Neural progenitor cell (in vitro differentiated cells): ENCODE results near the gene TMEM139. TPM values are rescaled to one million over a fixed set of nuclear protein-coding genes. Genes with fewer than 3 reads are reported as not detected.
"Not testable (repeated sequence)": the region's sequence is repeated elsewhere in the genome, so short reads cannot be mapped to it uniquely, and the experiment has no call there.

Source experiments
- DNase-seq: peaks from one replicate; pipeline ENCODE4 v3.0.0-alpha.2; 2016; ENCODE audit warnings: low spot score
- H2AFZ ChIP-seq: fragments of 200-600 bp; sonication (generic); replicated peaks from 2 replicates; pipeline ENCODE4 v1.6.1; 2016; ENCODE audit warnings: antibody characterized with exemption
- H3F3A ChIP-seq: fragments of 200-600 bp; sonication (generic); 2 replicates; pipeline ENCODE4 v1.6.1; 2016; ENCODE audit warnings: antibody characterized with exemption, low read depth
- H3K27ac ChIP-seq: fragments of 200-600 bp; sonication (generic); 2 replicates; pipeline ENCODE4 v1.5.1; 2016; ENCODE audit warnings: mild to moderate bottlenecking
- H3K27me3 ChIP-seq: fragments of 200-600 bp; sonication (generic); 2 replicates; pipeline ENCODE4 v1.6.1; 2016; ENCODE audit warnings: mild to moderate bottlenecking, moderate library complexity
- H3K36me3 ChIP-seq: fragments of 200-600 bp; sonication (generic); 2 replicates; pipeline ENCODE4 v1.5.1; 2016
- H3K4me1 ChIP-seq: fragments of 200-600 bp; sonication (generic); 2 replicates; pipeline ENCODE4 v1.6.1; 2016; ENCODE audit warnings: mixed run types
- H3K4me2 ChIP-seq: fragments of 200-600 bp; sonication (generic); 2 replicates; pipeline ENCODE4 v1.6.1; 2016
- H3K4me3 ChIP-seq: fragments of 200-600 bp; sonication (generic); 2 replicates; pipeline ENCODE4 v1.5.1; 2016
- H3K79me2 ChIP-seq: fragments of 200-600 bp; sonication (generic); 2 replicates; pipeline ENCODE4 v1.6.1; 2016; ENCODE audit warnings: low read depth
- H3K9ac ChIP-seq: fragments of 200-600 bp; sonication (generic); 2 replicates; pipeline ENCODE4 v1.6.1; 2016
- H3K9me3 ChIP-seq: fragments of 200-600 bp; sonication (generic); 2 replicates; pipeline ENCODE4 v1.5.1; 2016; ENCODE audit warnings: low read depth
- H4K20me1 ChIP-seq: fragments of 200-600 bp; sonication (generic); 2 replicates; pipeline ENCODE4 v1.6.1; 2016; ENCODE audit warnings: low read depth
- H3K27ac Mint-ChIP-seq: 3 replicates; pipeline ENCODE4 v1.8.0; 2021; ENCODE audit warnings: mixed read lengths
- H3K27me3 Mint-ChIP-seq: 2 replicates; pipeline ENCODE4 v1.8.0; 2022; ENCODE audit warnings: low read depth, mild to moderate bottlenecking, inconsistent platforms, moderate library complexity, mixed read lengths; ENCODE audit not compliant: insufficient read depth
- H3K36me3 Mint-ChIP-seq: 3 replicates; pipeline ENCODE4 v1.8.0; 2021; ENCODE audit warnings: mixed read lengths
- H3K4me1 Mint-ChIP-seq: 3 replicates; pipeline ENCODE4 v1.8.0; 2021; ENCODE audit warnings: mixed read lengths
- H3K4me3 Mint-ChIP-seq: 3 replicates; pipeline ENCODE4 v1.8.0; 2021; ENCODE audit warnings: mild to moderate bottlenecking, moderate library complexity, mixed read lengths
- H3K9me3 Mint-ChIP-seq: 3 replicates; pipeline ENCODE4 v1.8.0; 2020; ENCODE audit warnings: mixed read lengths
- EZH2 ChIP-seq: fragments of 200-600 bp; sonication (generic); IDR thresholded peaks from 2 replicates; pipeline ENCODE4 v1.6.1; 2017; ENCODE audit warnings: antibody characterized with exemption, mild to moderate bottlenecking, moderate library complexity
- EZH2phosphoT487 ChIP-seq: fragments of 200-600 bp; sonication (generic); IDR thresholded peaks from 2 replicates; pipeline ENCODE4 v1.6.1; 2017; ENCODE audit warnings: antibody characterized with exemption
- total RNA-seq: library from RNA; depleted of rRNA; stranded (reverse); fragments of >200 nt; gene quantifications from 2 replicates; pipeline ENCODE4 v1.2.3, GENCODE V29; 2015; ENCODE audit warnings: low replicate concordance
- TF ChIP-seq, protein P1 (sequence below): fragments of 200-600 bp; sonication (generic); IDR thresholded peaks from 2 replicates; pipeline ENCODE4 v1.5.1; 2017; ENCODE audit warnings: antibody characterized with exemption, mild to moderate bottlenecking

TMEM139 gene
- total RNA-seq, 1 donor from 2014 or later: 0.94 TPM

DNA sequence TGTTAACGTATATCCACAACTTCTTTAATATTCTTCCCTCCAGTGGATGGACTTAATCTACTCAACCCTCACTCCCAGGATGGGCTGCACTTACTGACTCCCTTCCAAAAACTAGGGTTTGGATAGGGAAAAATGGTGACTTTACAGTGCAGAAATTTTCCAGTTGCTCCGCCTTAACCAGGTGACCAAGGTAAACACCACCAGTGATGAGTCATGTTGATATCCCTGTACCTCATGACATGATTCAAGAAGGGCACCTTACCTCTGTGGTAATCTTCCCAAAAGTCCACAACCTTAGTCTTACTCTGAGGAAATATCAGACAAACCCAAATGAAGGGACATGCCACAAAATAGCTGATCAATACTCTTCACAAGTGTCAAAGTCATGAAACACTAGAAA, 25.0 kb upstream of the TMEM139 start:
- Histone ChIP-seq H3K9ac (no peak overlapping the region), H3K4me3 (no peak overlapping the region), H3K9me3 (no peaks in the 10 kb centered on the region), H3K27ac (no peak overlapping the region), H3K79me2 (no peaks in the 10 kb centered on the region), H3K36me3 (no peaks in the 10 kb centered on the region), H3K4me2 (no peak overlapping the region), H2AFZ (no peak overlapping the region), H3F3A (peaks cover 4% of the 10 kb centered on the region), H4K20me1 (no peaks in the 10 kb centered on the region), H3K27me3 (no peaks in the 10 kb centered on the region), H3K4me1 (no peaks in the 10 kb centered on the region)
- no peak for DNase-seq
- H3K27me3 Mint-ChIP-seq: peaks cover 3% of the 10 kb centered on the region
- TF ChIP-seq EZH2 (no peak), EZH2phosphoT487 (no peak)
- TF ChIP-seq, protein P1, sequence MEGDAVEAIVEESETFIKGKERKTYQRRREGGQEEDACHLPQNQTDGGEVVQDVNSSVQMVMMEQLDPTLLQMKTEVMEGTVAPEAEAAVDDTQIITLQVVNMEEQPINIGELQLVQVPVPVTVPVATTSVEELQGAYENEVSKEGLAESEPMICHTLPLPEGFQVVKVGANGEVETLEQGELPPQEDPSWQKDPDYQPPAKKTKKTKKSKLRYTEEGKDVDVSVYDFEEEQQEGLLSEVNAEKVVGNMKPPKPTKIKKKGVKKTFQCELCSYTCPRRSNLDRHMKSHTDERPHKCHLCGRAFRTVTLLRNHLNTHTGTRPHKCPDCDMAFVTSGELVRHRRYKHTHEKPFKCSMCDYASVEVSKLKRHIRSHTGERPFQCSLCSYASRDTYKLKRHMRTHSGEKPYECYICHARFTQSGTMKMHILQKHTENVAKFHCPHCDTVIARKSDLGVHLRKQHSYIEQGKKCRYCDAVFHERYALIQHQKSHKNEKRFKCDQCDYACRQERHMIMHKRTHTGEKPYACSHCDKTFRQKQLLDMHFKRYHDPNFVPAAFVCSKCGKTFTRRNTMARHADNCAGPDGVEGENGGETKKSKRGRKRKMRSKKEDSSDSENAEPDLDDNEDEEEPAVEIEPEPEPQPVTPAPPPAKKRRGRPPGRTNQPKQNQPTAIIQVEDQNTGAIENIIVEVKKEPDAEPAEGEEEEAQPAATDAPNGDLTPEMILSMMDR: no peak
- no peak overlapping the region for H3K27ac Mint-ChIP-seq
- H3K9me3 Mint-ChIP-seq: peaks cover 4% of the 10 kb centered on the region
- no peak overlapping the region for H3K4me3 Mint-ChIP-seq
- H3K36me3 Mint-ChIP-seq: peaks cover 8% of the 10 kb centered on the region
- peaks cover 10% of the 10 kb centered on the region for H3K4me1 Mint-ChIP-seq

DNA sequence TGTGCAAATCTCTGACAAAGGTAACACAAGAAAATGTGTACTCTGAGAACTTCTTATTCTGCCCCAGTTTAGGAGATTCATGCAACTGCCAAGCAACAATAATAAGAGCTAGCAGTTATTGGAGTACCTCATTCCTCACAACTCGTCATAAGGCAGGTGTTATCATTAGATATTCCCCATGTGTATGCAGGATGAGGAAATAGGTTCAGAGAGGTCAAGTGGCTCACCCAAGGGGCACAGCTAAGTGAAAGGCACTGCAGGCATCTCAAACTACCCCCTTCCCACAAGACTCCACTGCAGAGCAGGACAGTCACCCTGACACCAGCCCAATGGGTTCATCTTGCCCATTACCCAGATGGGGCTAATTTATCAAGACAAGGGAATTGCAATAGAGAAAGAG, 22.9 kb upstream of the TMEM139 start:
- no peak overlapping the region for H3K27ac ChIP-seq
- Mint-ChIP-seq H3K27ac (no peak overlapping the region), H3K4me1 (peaks cover 10% of the 10 kb centered on the region), H3K9me3 (peaks cover 4% of the 10 kb centered on the region), H3K36me3 (peaks cover 8% of the 10 kb centered on the region), H3K4me3 (peak overlapping the region; percentile 64), H3K27me3 (peaks cover 3% of the 10 kb centered on the region)
- no peak overlapping the region for H2AFZ ChIP-seq
- H3K36me3 ChIP-seq: no peaks in the 10 kb centered on the region
- no peak for DNase-seq
- H4K20me1 ChIP-seq: no peaks in the 10 kb centered on the region
- no peaks in the 10 kb centered on the region for H3K4me1 ChIP-seq
- TF ChIP-seq EZH2 (no peak), EZH2phosphoT487 (no peak)
- TF ChIP-seq, protein P1: no peak
- no peak overlapping the region for H3K4me3 ChIP-seq
- no peak overlapping the region for H3K4me2 ChIP-seq
- no peaks in the 10 kb centered on the region for H3K9me3 ChIP-seq
- H3F3A ChIP-seq: peaks cover 4% of the 10 kb centered on the region
- no peak overlapping the region for H3K9ac ChIP-seq
- H3K79me2 ChIP-seq: no peaks in the 10 kb centered on the region
- H3K27me3 ChIP-seq: no peaks in the 10 kb centered on the region

DNA sequence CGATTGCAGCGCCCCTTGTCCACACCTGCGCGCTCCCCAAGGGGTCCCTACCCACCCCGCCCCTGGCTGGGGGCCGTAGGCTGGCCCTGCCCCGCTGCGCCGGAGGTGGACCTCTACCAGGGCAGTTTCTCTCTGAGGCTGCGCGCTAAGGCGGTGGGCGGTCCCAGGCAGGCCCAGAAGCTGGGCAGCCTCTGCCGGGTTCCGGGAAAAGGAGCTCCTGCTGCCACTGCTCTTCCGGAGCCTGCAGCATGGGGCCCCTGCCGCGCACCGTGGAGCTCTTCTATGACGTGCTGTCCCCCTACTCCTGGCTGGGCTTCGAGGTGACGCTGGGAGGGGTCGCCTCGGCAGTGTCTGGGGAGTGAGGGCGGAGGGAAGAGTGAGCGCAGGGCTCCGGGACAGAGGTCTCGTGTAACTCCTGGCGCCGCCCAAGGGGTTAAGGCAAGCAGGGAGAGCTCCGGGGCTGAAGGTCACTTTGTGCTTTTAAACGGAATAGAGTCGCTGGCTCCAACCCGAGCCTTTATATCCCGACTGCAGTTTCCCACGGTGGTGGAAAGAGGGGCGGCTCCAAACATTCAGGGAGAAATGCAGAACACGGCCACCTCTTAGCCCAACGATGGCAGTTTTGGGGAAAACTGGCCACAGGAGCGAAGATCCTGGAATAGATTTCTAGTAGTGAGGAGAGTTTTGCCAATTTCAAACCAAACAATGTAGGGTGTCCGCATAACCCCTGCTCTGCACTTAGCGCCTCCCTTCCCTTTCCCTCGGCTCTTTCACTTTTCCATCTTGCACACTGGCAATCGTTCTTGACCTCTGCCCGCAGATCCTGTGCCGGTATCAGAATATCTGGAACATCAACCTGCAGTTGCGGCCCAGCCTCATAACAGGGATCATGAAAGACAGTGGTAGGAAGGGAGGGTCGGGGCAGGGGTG, 21.2 kb upstream of the TMEM139 start, which contains the start of gene GSTK1:
TSS of gene GSTK1 (plus strand) at position 176 of the 930 bp plus-strand sequence. CDS start at position 249, 73 bp downstream.
- H3K4me2 ChIP-seq: peak within 1 kb of the TSS; percentile 97
- H3K27me3 Mint-ChIP-seq: peaks cover 3% of the 10 kb centered on the region
- H3K9me3 ChIP-seq: no peaks in the 10 kb centered on the region
- no peaks in the 10 kb centered on the region for H3K36me3 ChIP-seq
- H3K27ac ChIP-seq: no peak within 1 kb of the TSS
- H3K4me3 Mint-ChIP-seq: peak within 1 kb of the TSS; percentile 83
- peaks cover 8% of the 10 kb centered on the region for H3K36me3 Mint-ChIP-seq
- peak within 1 kb of the TSS; percentile 43 for H3K9ac ChIP-seq
- TF ChIP-seq EZH2phosphoT487 (no peak), EZH2 (no peak)
- TF ChIP-seq, protein P1: no peak
- H3K9me3 Mint-ChIP-seq: peaks cover 4% of the 10 kb centered on the region
- peak within 1 kb of the TSS; percentile 85 for H3K4me3 ChIP-seq
- peak within 1 kb of the TSS; percentile 90 for H3K27ac Mint-ChIP-seq
- H3K79me2 ChIP-seq: no peaks in the 10 kb centered on the region
- H2AFZ ChIP-seq: peak within 1 kb of the TSS; percentile 100
- DNase-seq: peak; percentile 79
- H3K4me1 ChIP-seq: no peaks in the 10 kb centered on the region
- no peaks in the 10 kb centered on the region for H4K20me1 ChIP-seq
- H3F3A ChIP-seq: peaks cover 4% of the 10 kb centered on the region
- H3K4me1 Mint-ChIP-seq: peaks cover 10% of the 10 kb centered on the region
- H3K27me3 ChIP-seq: no peaks in the 10 kb centered on the region

DNA sequence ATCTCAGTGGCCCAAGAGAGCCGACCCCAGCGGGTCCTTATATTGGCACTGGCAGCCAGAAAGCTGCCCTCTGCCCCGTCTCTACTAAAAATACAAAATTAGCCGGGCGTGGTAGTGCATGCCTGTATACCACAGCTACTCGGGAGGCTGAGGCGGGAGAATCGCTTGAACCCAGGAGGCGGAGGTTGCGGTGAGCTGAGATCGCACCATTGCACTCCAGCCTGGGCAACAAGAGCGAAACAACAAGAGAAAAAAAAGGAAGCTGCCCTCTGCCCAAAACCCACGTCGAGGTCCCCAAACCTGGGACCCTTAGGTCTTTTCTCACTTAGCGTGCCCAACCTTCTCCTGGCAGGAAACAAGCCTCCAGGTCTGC, 20.6 kb upstream of the TMEM139 start:
- H3K36me3 Mint-ChIP-seq, H4K20me1 ChIP-seq, H3K4me1 Mint-ChIP-seq, H3K9me3 ChIP-seq, H3K36me3 ChIP-seq, H3K4me1 ChIP-seq, H3K27me3 ChIP-seq, H3K27ac ChIP-seq, H3K27ac Mint-ChIP-seq, H2AFZ ChIP-seq, H3K79me2 ChIP-seq, H3K27me3 Mint-ChIP-seq, H3F3A ChIP-seq, H3K9me3 Mint-ChIP-seq, DNase-seq, H3K9ac ChIP-seq: not testable (repeated sequence)
- peak overlapping the region; percentile 83 for H3K4me3 Mint-ChIP-seq
- Histone ChIP-seq H3K4me3 (peak overlapping the region; percentile 85), H3K4me2 (peak overlapping the region; percentile 97)
